Measurements from ENCODE around the gene ARHGAP26. TPM values are rescaled to one million over a fixed set of nuclear protein-coding genes. Genes with fewer than 3 reads are reported as not detected.
A peak's percentile ranks its signal among the peaks of the same experiment; 100 is the strongest.

Gene ARHGAP26
- polyA plus RNA-seq, 1 donor (not counting 4 experiments of a cell fraction or from before 2014, with no cell fraction given): 3.9 TPM

DNA sequence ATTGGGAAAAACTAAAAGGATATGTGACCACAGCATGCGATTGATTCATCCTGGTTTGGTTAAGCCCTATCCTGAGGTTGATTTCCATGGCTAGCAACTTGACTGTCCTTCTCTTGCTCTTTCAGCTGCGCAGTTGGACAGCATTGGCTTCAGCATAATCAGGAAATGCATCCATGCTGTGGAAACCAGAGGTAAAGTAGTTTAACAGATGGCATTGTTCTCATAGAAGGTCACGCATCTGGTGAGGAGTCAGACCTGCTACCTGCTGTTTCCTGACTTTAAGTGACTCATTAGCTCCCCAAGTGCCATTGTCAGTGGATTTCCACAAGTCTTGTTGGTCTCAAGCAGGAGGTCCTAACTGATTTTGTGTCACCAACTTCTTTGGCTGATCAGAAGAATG is 266.9 kb downstream of the ARHGAP26 start:
- H3K4me1 ChIP-seq (ENCODE audit: control insufficient read depth, extremely low read depth, insufficient read depth, low read length): peaks cover 13% of the 10 kb centered on the region
- dilution Hi-C loops (cut with MboI; ENCODE audit: extremely low pct_ligation_motif_present, low sequenced_read_pairs): no loop called here
- no peak overlapping the region for H3K27ac ChIP-seq (ENCODE audit: control insufficient read depth, insufficient read depth, low read length)
- no peaks in the 10 kb centered on the region for H3K79me2 ChIP-seq (ENCODE audit: control insufficient read depth, insufficient read depth, low read length)
- no peak for DNase-seq (ENCODE audit: low read depth, low spot score)
- H4K20me1 ChIP-seq (ENCODE audit: control insufficient read depth, extremely low read depth, insufficient read depth, low read length): no peaks in the 10 kb centered on the region
- peaks cover 0 to 4% of the 10 kb centered on the region in 2 experiments for H3K36me3 ChIP-seq (ENCODE audit: control insufficient read depth in 2 of 2, extremely low read depth in 1 of 2, insufficient read depth in 2 of 2, low read length in 2 of 2)
- no peak overlapping the region for H2AFZ ChIP-seq (ENCODE audit: control insufficient read depth, low read length)
- no peaks in the 10 kb centered on the region for H3K9me3 ChIP-seq (ENCODE audit: control insufficient read depth, low read depth, low read length)
- H3K9me1 ChIP-seq (ENCODE audit: control insufficient read depth, extremely low read depth, insufficient read depth, low read length): no peaks in the 10 kb centered on the region
- TF ChIP-seq, protein P1, sequence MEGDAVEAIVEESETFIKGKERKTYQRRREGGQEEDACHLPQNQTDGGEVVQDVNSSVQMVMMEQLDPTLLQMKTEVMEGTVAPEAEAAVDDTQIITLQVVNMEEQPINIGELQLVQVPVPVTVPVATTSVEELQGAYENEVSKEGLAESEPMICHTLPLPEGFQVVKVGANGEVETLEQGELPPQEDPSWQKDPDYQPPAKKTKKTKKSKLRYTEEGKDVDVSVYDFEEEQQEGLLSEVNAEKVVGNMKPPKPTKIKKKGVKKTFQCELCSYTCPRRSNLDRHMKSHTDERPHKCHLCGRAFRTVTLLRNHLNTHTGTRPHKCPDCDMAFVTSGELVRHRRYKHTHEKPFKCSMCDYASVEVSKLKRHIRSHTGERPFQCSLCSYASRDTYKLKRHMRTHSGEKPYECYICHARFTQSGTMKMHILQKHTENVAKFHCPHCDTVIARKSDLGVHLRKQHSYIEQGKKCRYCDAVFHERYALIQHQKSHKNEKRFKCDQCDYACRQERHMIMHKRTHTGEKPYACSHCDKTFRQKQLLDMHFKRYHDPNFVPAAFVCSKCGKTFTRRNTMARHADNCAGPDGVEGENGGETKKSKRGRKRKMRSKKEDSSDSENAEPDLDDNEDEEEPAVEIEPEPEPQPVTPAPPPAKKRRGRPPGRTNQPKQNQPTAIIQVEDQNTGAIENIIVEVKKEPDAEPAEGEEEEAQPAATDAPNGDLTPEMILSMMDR (optimal IDR thresholded peaks at IDR 0.05 in 1 of 3, IDR thresholded peaks at IDR 0.05 in 1 of 3, conservative IDR thresholded peaks at IDR 0.05 in 1 of 3; ENCODE audit: extremely low read depth in 1 of 3, insufficient read depth in 2 of 3, low read length in 3 of 3): no peak
- no peak for TF ChIP-seq EZH2 (IDR thresholded peaks at IDR 0.05; ENCODE audit: low read length)
- H3K27me3 ChIP-seq (ENCODE audit: control insufficient read depth, extremely low read depth, insufficient read depth, low read length): no peaks in the 10 kb centered on the region
- H3K4me2 ChIP-seq (ENCODE audit: control insufficient read depth, extremely low read depth, insufficient read depth, low read depth, low read length): no peak overlapping the region
- H3K9ac ChIP-seq (ENCODE audit: control insufficient read depth, extremely low read depth, insufficient read depth, low read length): no peak overlapping the region
- H3K4me3 ChIP-seq (ENCODE audit: control insufficient read depth in 2 of 3, extremely low read depth in 1 of 3, insufficient read depth in 2 of 3, low read depth in 1 of 3, low read length in 3 of 3): no peak overlapping the region
- peak; percentile 51 for FAIRE-seq

DNA sequence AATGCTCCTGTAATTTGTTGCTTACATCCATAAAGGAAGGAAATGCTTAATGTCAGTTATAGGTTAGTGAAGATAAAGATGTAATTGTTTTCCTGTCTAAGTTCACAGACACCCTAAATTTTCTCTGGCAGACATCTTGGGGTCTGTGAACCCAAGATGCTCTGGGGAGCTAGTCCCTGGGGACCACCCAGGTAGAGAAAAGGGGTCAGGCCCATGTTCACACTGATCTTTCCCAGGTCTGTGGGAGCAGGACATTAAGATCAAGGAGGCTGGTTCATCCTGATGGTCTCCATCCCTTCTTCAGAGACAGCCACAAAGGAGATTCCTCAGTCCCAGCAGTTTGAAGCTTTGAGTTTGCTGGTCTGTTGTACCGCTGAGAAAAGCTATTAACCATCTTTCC is 267.5 kb downstream of the ARHGAP26 start:
- H3K27me3 ChIP-seq (ENCODE audit: control insufficient read depth, extremely low read depth, insufficient read depth, low read length): no peaks in the 10 kb centered on the region
- H3K36me3 ChIP-seq (ENCODE audit: control insufficient read depth in 2 of 2, extremely low read depth in 1 of 2, insufficient read depth in 2 of 2, low read length in 2 of 2): peaks cover 0 to 5% of the 10 kb centered on the region in 2 experiments
- H3K79me2 ChIP-seq (ENCODE audit: control insufficient read depth, insufficient read depth, low read length): no peaks in the 10 kb centered on the region
- dilution Hi-C loops (cut with MboI; ENCODE audit: extremely low pct_ligation_motif_present, low sequenced_read_pairs): no loop called here
- no peak overlapping the region for H3K27ac ChIP-seq (ENCODE audit: control insufficient read depth, insufficient read depth, low read length)
- DNase-seq (ENCODE audit: low read depth, low spot score): no peak
- no peaks in the 10 kb centered on the region for H3K9me3 ChIP-seq (ENCODE audit: control insufficient read depth, low read depth, low read length)
- no peak overlapping the region for H2AFZ ChIP-seq (ENCODE audit: control insufficient read depth, low read length)
- TF ChIP-seq EZH2 (IDR thresholded peaks at IDR 0.05; ENCODE audit: low read length): no peak
- TF ChIP-seq, protein P1 (optimal IDR thresholded peaks at IDR 0.05 in 1 of 3, IDR thresholded peaks at IDR 0.05 in 1 of 3, conservative IDR thresholded peaks at IDR 0.05 in 1 of 3; ENCODE audit: extremely low read depth in 1 of 3, insufficient read depth in 2 of 3, low read length in 3 of 3): no peak
- H3K9me1 ChIP-seq (ENCODE audit: control insufficient read depth, extremely low read depth, insufficient read depth, low read length): no peaks in the 10 kb centered on the region
- no peak for FAIRE-seq
- no peak overlapping the region for H3K4me3 ChIP-seq (ENCODE audit: control insufficient read depth in 2 of 3, extremely low read depth in 1 of 3, insufficient read depth in 2 of 3, low read depth in 1 of 3, low read length in 3 of 3)
- H3K9ac ChIP-seq (ENCODE audit: control insufficient read depth, extremely low read depth, insufficient read depth, low read length): no peak overlapping the region
- peaks cover 13% of the 10 kb centered on the region for H3K4me1 ChIP-seq (ENCODE audit: control insufficient read depth, extremely low read depth, insufficient read depth, low read length)
- H4K20me1 ChIP-seq (ENCODE audit: control insufficient read depth, extremely low read depth, insufficient read depth, low read length): no peaks in the 10 kb centered on the region
- no peak overlapping the region for H3K4me2 ChIP-seq (ENCODE audit: control insufficient read depth, extremely low read depth, insufficient read depth, low read depth, low read length)

Measured in keratinocyte (primary cell).